A673 (cell line): ENCODE measurements around the gene CHRNA1.

Source experiments
- CTCF ChIP-seq: fragments of 300-800, 200-600 bp; sonication (generic); conservative IDR thresholded peaks from 2 replicates; pipeline ENCODE4 v1.5.1; 2017; ENCODE audit warnings: low read depth, mild to moderate bottlenecking, antibody characterized with exemption, low read length, moderate library complexity, mixed read lengths
- EZH2 ChIP-seq: fragments of 200-600 bp; sonication (generic); IDR thresholded peaks from 2 replicates; pipeline ENCODE4 v1.6.1; 2017; ENCODE audit warnings: borderline replicate concordance, low read depth, mild to moderate bottlenecking, mixed read lengths, antibody characterized with exemption, low read length; ENCODE audit not compliant: poor library complexity, severe bottlenecking

GRCh38 chr2:174713686-174714085 is 50.6 kb downstream of the CHRNA1 start:
- TF ChIP-seq CTCF = no peak
- TF ChIP-seq EZH2 = no peak
